C1 segment of cervical spinal cord (tissue), 14 donors: Measurements from ENCODE around the gene FOXQ1.

ENCODE experiments used
- DNase-seq, 14 donors: peaks; one replicate each; lab custom pipeline; 2025; lab: John Stamatoyannopoulos, UW

The FOXQ1 gene

GRCh38 chr6:1362643-1363042 is 50.7 kb downstream of the FOXQ1 start:
- DNase-seq = no peak

GRCh38 chr6:1363298-1363697 is 51.4 kb downstream of the FOXQ1 start:
- no peak for DNase-seq

DNA sequence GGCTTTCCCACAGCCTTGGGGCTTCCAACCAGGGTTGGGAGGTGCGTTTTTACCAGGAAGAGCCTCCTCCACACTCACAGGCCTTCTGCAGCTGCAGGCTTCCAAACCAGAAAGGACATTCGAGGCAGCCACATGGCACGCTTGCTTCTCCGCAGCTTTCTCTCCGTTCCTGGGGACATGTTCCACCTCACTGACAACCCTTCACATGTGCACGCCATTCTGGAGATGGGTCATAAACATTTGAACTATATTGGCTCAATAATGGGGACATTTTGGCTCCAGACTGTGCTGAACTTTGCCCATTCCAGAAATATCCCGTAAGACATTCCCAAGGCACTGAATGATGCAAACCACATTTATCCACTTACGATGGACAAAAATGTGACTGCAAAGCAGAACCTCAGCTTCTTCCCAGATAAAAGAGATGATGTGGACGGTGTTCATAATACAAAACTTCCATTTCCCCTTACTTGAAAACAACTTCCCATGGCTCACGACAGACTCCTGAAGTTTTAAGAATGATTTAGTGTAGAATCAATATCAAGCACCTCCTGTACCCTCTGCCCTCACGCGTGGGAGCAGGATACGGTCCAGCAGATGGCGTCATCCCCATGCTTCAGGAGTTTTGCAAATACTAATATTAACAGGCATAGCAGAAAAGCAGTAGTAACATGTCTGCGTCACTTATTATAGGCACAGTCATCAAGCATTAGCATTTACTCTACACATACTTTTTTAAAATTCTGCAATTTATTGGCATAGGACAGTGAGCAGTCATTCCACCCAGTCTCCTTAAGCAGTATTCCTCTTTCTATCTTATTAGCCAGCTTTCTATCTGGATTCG is 52.1 kb downstream of the FOXQ1 start:
- no peak for DNase-seq
